ENCODE measurements around the gene KIF1C. TPM values are rescaled to one million over a fixed set of nuclear protein-coding genes. Genes with fewer than 3 reads are reported as not detected.

KIF1C gene
- total RNA-seq, 4 donors from 2014 or later: 327 to 543 (median 393) TPM

DNA sequence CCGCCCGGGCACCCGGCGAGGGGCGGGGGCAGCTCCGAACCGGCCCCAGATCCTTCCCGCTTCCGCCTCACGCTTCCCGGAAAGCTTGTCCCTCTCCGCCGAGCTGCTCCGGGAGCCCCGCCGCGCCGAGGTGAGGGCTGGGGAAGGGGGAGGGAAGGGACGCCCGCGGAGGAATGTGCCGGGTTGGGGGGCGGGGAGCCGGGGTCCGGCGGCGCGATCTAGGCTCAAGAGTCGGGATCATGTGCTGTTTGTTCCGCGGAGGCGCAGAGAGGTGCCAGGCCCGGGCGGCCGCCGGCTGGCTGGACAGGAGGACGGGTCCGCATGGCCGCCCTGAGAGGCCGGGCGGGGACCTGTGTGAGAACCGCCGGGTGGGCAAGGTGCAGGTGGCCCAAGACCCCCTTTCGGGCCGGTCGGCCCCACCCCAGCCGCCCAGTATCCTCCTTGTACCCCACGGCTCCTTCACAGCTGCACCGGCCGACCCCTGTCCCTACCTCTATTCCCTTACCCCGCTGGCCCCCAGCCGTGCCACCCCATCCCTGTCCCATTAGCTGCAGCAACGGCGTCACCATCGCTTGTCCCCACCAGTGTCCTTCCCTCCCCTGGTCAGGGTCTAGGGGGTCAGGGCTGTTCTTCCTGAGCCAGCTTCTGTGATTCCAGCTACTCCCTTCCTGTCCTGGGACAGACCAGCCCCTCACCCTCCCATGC, 429 bp downstream of the KIF1C start:
- Histone ChIP-seq H3K9me3 (no peaks in the 10 kb centered on the region), H3K27ac (peak overlapping the region; percentile 98 to 99 (median 99)), H3K4me3 (peak overlapping the region; percentile 80 to 99 (median 96)), H3K4me1 (peaks cover 44 to 46% of the 10 kb centered on the region in 2 donors), H3K27me3 (no peaks in the 10 kb centered on the region), H3K36me3 (peaks cover 0 to 22% of the 10 kb centered on the region in 2 donors)
- in situ Hi-C loops (cut with MboI; ENCODE audit: low sequenced_read_pairs in 4 of 4) (no loop called here), intact Hi-C loops (cut with DNase I; ENCODE audit: low total_unique reads) (no loop called here)
- TF ChIP-seq POLR2A (IDR thresholded peaks at IDR 0.05): peak; percentile 81 to 82
- TF ChIP-seq, protein P1, sequence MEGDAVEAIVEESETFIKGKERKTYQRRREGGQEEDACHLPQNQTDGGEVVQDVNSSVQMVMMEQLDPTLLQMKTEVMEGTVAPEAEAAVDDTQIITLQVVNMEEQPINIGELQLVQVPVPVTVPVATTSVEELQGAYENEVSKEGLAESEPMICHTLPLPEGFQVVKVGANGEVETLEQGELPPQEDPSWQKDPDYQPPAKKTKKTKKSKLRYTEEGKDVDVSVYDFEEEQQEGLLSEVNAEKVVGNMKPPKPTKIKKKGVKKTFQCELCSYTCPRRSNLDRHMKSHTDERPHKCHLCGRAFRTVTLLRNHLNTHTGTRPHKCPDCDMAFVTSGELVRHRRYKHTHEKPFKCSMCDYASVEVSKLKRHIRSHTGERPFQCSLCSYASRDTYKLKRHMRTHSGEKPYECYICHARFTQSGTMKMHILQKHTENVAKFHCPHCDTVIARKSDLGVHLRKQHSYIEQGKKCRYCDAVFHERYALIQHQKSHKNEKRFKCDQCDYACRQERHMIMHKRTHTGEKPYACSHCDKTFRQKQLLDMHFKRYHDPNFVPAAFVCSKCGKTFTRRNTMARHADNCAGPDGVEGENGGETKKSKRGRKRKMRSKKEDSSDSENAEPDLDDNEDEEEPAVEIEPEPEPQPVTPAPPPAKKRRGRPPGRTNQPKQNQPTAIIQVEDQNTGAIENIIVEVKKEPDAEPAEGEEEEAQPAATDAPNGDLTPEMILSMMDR (IDR thresholded peaks at IDR 0.05 in 4 of 5, conservative IDR thresholded peaks at IDR 0.05 in 1 of 5): no peak
- DNase-seq: peak; percentile 50 to 67
- peak; percentile 7 to 9 for ATAC-seq

DNA sequence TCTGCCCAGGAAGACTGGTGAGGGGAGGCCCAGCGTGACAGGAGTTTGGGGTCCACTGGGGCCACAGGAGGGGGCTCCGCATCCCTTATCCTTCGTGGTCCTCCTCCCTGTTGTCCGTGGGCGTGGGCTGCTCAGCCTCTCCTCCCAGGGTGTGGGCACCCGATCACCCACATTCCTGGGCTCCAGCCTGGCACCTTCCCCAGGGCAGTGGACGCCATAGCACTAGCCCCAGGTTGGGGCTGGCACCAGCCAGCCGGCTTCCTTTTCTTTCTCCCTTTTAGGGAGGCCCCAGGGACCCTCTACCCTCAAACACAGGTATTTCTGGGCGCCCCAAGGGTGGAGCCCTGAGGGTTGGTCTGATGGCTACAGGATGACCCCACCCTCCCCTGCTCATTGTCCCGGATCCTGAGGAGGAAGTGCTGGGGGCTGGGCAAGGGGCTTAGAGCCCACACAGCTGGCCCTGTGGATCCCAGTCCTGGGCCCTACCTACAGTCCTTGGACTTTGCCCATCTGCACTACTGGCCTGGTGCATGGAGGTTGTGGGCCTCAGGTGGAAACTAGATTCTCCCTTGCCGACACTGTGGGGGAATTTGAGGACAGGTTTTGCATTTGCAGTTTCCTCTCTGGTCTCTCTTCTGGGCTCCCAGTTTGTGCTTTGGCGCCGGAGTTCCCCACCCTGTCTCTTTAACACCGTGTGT, 1.1 kb downstream of the KIF1C start:
- no peaks in the 10 kb centered on the region for H3K27me3 ChIP-seq
- H3K9me3 ChIP-seq: no peaks in the 10 kb centered on the region
- in situ Hi-C loops (cut with MboI; ENCODE audit: low sequenced_read_pairs in 4 of 4) (no loop called here), intact Hi-C loops (cut with DNase I; ENCODE audit: low total_unique reads) (no loop called here)
- peaks cover 44 to 51% of the 10 kb centered on the region in 2 donors for H3K4me1 ChIP-seq
- peak in 1 of 2 donors; percentile 42 for DNase-seq
- peak overlapping the region; percentile 98 to 99 (median 99) for H3K27ac ChIP-seq
- TF ChIP-seq, protein P1 (IDR thresholded peaks at IDR 0.05 in 4 of 5, conservative IDR thresholded peaks at IDR 0.05 in 1 of 5): no peak
- TF ChIP-seq POLR2A (IDR thresholded peaks at IDR 0.05): peak in 1 of 2 donors; percentile 19
- no peak for ATAC-seq
- H3K36me3 ChIP-seq: peaks cover 0 to 29% of the 10 kb centered on the region in 2 donors
- H3K4me3 ChIP-seq: peak overlapping the region; percentile 80 to 99 (median 96)

DNA sequence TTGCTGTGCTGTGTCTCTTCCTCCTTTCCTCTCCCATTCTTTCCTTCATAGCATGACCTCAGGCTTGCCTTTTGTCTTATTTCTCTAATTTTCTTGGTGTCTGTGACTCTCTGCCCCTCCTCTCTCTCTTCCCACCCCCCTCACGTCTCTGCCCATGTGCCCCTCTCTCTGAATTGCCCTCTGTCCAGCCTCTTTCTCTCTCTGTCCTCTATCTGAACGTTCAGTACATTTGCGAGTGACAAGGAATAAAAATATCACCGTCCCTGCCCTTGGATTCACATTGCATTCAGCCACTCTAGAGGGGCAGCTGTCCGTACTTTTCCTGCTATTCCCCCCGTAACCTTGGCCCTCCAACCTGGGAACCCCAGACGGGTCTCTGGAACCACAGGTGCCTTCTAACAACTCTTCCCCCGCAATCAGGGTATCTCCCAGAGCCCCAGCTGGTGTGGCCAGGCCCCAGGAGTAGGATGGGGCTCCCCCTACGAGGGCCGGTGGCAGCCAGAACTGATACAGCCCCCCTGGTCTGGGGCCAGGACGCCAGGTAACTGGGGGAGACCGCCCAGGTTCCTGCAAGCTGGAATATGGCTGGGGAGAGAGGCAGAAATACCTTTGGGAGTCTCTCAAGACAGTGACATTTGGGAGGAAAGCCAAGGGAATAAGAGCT, 1.8 kb downstream of the KIF1C start:
- in situ Hi-C loops (cut with MboI; ENCODE audit: low sequenced_read_pairs in 4 of 4): no loop called here

DNA sequence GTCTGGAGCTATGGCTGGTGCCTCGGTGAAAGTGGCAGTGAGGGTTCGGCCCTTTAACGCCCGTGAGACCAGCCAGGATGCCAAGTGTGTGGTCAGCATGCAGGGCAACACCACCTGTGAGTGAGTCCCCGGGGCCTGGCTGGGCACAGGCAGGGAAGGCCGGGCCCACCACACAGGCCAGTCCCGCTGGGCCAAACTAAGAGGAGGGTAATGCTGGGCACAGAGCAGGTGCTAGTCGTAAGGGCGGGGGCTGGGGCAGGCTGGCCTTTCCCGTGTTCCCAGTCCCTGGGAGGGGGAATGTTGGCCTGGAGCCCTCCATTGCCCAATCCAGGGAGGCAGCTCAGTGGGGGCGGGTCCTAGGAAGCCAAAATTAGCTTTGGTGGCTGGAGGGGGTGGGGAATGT, 2.5 kb downstream of the KIF1C start:
- Histone ChIP-seq H3K4me3 (peak overlapping the region; percentile 80 to 99 (median 96)), H3K27me3 (no peaks in the 10 kb centered on the region), H3K27ac (peak overlapping the region; percentile 98 to 99 (median 99)), H3K4me1 (peaks cover 44 to 52% of the 10 kb centered on the region in 2 donors), H3K9me3 (no peaks in the 10 kb centered on the region), H3K36me3 (peaks cover 6 to 42% of the 10 kb centered on the region in 2 donors)
- DNase-seq: peak; percentile 96 to 99
- intact Hi-C loops (cut with DNase I; ENCODE audit: low total_unique reads): loop anchor here (1.0 to 5.0 kb wide), 3 partner anchors 52 to 122 kb away; partner anchors contain the start of genes PFN1, RNF167 and SLC25A11
- TF ChIP-seq POLR2A (IDR thresholded peaks at IDR 0.05): peak; percentile 92
- TF ChIP-seq, protein P1 (IDR thresholded peaks at IDR 0.05 in 4 of 5, conservative IDR thresholded peaks at IDR 0.05 in 1 of 5): no peak
- ATAC-seq: peak; percentile 35 to 42
- in situ Hi-C loops (cut with MboI; ENCODE audit: low sequenced_read_pairs in 4 of 4): no loop called here

More for the DNA sequence above, 1.8 kb downstream of the KIF1C start:
- peak overlapping the region; percentile 98 to 99 (median 99) for H3K27ac ChIP-seq
- TF ChIP-seq POLR2A (IDR thresholded peaks at IDR 0.05): no peak
- TF ChIP-seq, protein P1 (IDR thresholded peaks at IDR 0.05 in 4 of 5, conservative IDR thresholded peaks at IDR 0.05 in 1 of 5): no peak
- peaks cover 44 to 52% of the 10 kb centered on the region in 2 donors for H3K4me1 ChIP-seq
- ATAC-seq: no peak
- H3K36me3 ChIP-seq: peaks cover 3 to 36% of the 10 kb centered on the region in 2 donors
- intact Hi-C loops (cut with DNase I; ENCODE audit: low total_unique reads): loop anchor here (1.0 to 5.0 kb wide), 3 partner anchors 51 to 123 kb away; partner anchors contain the start of genes PFN1, RNF167 and SLC25A11
- no peaks in the 10 kb centered on the region for H3K9me3 ChIP-seq
- peak overlapping the region; percentile 80 to 99 (median 96) for H3K4me3 ChIP-seq
- no peak for DNase-seq
- H3K27me3 ChIP-seq: no peaks in the 10 kb centered on the region

All from gastrocnemius medialis (tissue), 4 donors.